ENCODE results near the gene KDM4B.

KDM4B gene

GRCh38 chr19:5053661-5054060 lies 84.7 kb downstream of the KDM4B start:
- TF ChIP-seq, protein P1, sequence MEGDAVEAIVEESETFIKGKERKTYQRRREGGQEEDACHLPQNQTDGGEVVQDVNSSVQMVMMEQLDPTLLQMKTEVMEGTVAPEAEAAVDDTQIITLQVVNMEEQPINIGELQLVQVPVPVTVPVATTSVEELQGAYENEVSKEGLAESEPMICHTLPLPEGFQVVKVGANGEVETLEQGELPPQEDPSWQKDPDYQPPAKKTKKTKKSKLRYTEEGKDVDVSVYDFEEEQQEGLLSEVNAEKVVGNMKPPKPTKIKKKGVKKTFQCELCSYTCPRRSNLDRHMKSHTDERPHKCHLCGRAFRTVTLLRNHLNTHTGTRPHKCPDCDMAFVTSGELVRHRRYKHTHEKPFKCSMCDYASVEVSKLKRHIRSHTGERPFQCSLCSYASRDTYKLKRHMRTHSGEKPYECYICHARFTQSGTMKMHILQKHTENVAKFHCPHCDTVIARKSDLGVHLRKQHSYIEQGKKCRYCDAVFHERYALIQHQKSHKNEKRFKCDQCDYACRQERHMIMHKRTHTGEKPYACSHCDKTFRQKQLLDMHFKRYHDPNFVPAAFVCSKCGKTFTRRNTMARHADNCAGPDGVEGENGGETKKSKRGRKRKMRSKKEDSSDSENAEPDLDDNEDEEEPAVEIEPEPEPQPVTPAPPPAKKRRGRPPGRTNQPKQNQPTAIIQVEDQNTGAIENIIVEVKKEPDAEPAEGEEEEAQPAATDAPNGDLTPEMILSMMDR (IDR thresholded peaks at IDR 0.05; ENCODE audit: insufficient read depth, missing control alignments) = no peak
- no peak for DNase-seq (ENCODE audit: insufficient read length, low spot score)
- no peak for FAIRE-seq

DNA sequence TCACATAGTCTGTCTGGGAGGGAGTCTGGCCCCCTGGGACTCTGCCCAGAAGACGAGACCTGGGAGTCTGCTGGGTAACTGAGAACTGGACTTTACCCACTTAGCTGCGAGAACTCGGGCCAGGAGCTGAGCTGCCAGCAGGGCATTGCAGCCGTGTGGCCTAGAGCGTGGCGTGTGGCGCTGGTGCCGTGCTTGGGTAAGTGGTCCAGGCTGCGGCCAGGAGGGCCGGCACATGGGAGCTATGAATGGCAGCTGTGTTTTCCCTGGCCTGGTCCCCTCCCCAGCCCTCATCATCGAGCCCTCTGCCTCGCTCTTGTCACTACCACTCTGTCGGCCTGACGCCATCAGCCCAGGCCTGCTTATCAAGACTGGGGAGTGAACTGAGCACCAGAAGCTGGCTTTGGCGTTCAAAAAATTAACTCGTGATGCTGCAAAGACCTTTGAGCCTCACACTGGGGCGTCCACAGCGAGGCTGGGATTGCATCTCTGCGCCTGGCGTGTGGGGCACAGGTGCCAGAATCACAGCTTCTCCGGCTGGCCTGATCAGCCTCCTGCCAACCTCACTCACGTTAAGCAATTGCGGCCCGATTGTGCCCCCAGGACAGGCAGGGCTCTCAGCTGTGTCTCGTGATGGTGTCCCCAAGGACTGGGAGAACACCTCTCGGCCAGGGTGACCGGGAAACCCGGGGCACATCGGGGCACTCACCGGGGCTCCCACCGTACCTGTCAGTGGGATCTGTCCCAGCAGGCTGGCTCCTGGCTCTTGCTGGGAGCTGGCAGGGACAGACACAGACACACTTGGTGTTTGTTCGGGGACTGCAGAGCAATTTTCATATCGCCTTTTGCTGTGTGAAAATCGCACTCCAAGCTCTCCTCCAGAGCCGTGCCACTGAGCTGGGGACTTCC lies 85.9 kb downstream of the KDM4B start:
- TF ChIP-seq, protein P1 (IDR thresholded peaks at IDR 0.05; ENCODE audit: insufficient read depth, missing control alignments) = no peak
- FAIRE-seq = no peak
- no peak for DNase-seq (ENCODE audit: insufficient read length, low spot score)

- TF ChIP-seq, protein P1 (IDR thresholded peaks at IDR 0.05; ENCODE audit: insufficient read depth, missing control alignments) = no peak
- DNase-seq (ENCODE audit: insufficient read length, low spot score) (no peak), FAIRE-seq (no peak)
Measured at GRCh38 chr19:5055457-5055776, 86.5 kb downstream of the KDM4B start.

GRCh38 chr19:5057860-5058259 lies 88.9 kb downstream of the KDM4B start:
- DNase-seq (ENCODE audit: insufficient read length, low spot score) (no peak), FAIRE-seq (no peak)
- TF ChIP-seq, protein P1 (IDR thresholded peaks at IDR 0.05; ENCODE audit: insufficient read depth, missing control alignments) = no peak

DNA sequence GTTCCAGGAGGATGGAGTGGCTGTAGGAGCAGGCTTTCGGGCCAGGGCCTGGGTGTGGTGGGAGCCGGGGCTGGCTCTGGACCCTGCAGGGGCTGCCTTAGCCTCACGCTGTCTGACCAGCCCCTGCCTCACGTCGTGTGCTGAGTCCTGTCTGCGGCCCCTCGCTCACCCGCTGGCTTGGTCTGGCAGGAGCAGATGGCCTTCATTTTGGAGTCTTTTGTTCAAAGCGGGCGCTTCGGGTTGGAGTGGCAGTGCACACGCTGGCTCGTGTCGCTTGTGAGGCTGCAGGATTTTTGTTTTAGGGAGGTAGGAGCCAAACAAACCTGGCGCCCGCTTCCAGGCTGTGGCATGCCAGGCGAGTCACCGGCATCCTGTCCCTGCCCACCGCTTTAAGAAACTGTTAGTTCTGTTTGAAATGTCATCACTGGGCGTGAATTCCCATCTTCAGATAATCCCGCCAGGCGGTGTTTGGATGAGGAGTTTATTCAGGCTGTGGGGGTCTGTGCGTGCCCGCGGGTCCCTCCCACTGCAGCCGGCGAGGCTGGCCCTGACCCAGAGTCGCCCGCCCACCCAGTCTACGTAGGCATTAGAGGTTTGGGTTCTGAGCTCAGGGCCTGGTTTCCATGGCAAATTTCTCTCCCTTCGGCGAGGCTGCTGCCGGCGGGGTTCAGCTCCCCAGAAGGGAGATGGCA lies 89.8 kb downstream of the KDM4B start:
- no peak for DNase-seq (ENCODE audit: insufficient read length, low spot score)
- TF ChIP-seq, protein P1 (IDR thresholded peaks at IDR 0.05; ENCODE audit: insufficient read depth, missing control alignments) = no peak
- no peak for FAIRE-seq

DNA sequence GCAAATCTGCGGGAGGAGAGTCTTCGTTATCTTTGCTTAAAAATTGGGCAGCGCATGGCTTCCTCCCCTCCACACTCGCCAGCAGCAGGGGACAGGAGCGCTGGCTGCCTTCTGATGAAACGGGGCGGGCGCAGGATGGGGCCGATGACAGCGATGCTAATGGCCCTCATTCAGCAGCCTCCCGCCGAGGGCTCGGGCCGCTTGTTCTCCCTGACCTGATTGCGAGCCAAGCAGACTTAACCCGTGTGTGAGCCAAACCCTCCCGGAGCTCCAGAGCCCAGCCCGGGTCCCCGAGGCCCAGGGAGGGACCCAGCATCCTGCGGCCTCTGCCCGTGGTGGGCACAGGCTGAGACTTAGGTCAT lies 90.3 kb downstream of the KDM4B start:
- TF ChIP-seq, protein P1 (IDR thresholded peaks at IDR 0.05; ENCODE audit: insufficient read depth, missing control alignments) = no peak
- no peak for DNase-seq (ENCODE audit: insufficient read length, low spot score)
- FAIRE-seq = no peak

- no peak for FAIRE-seq
- TF ChIP-seq, protein P1 (IDR thresholded peaks at IDR 0.05; ENCODE audit: insufficient read depth, missing control alignments) = no peak
- DNase-seq (ENCODE audit: insufficient read length, low spot score) = no peak
Measured at GRCh38 chr19:5059793-5060192, 90.9 kb downstream of the KDM4B start.

All from D721Med (cell line).